ENCODE measurements around the gene KLHL28.

The KLHL28 gene

GRCh38 chr14:44963044-44963528 lies 1.3 kb upstream of the KLHL28 start:
- H3K36me3 Mint-ChIP-seq (ENCODE audit: low read depth) = peaks cover 20% of the 10 kb centered on the region
- H3K27me3 Mint-ChIP-seq (ENCODE audit: low read depth, poor library complexity) = no peaks in the 10 kb centered on the region
- peak; percentile 3 for DNase-seq
- H3K9me3 Mint-ChIP-seq = peaks cover 15% of the 10 kb centered on the region
- TF ChIP-seq CTCF (IDR thresholded peaks at IDR 0.05) = no peak
- H3K4me1 Mint-ChIP-seq = peaks cover 65% of the 10 kb centered on the region
- H3K4me3 Mint-ChIP-seq = no peak overlapping the region
- H3K27ac Mint-ChIP-seq = no peak overlapping the region

GRCh38 chr14:44962334-44963043 lies 742 bp upstream of the KLHL28 start:
- H3K27ac Mint-ChIP-seq = no peak overlapping the region
- no peaks in the 10 kb centered on the region for H3K27me3 Mint-ChIP-seq (ENCODE audit: low read depth, poor library complexity)
- TF ChIP-seq CTCF (IDR thresholded peaks at IDR 0.05) = no peak
- peaks cover 10% of the 10 kb centered on the region for H3K9me3 Mint-ChIP-seq
- H3K36me3 Mint-ChIP-seq (ENCODE audit: low read depth) = peaks cover 14% of the 10 kb centered on the region
- no peak overlapping the region for H3K4me3 Mint-ChIP-seq
- peak; percentile 50 for DNase-seq
- peaks cover 60% of the 10 kb centered on the region for H3K4me1 Mint-ChIP-seq

- no peak overlapping the region for H3K4me3 Mint-ChIP-seq
- DNase-seq = peak; percentile 56
- H3K9me3 Mint-ChIP-seq = no peaks in the 10 kb centered on the region
- no peak overlapping the region for H3K27ac Mint-ChIP-seq
- H3K4me1 Mint-ChIP-seq = peaks cover 51% of the 10 kb centered on the region
- no peaks in the 10 kb centered on the region for H3K27me3 Mint-ChIP-seq (ENCODE audit: low read depth, poor library complexity)
- H3K36me3 Mint-ChIP-seq (ENCODE audit: low read depth) = peaks cover 9% of the 10 kb centered on the region
- TF ChIP-seq CTCF (IDR thresholded peaks at IDR 0.05) = no peak
Observed at GRCh38 chr14:44961151-44961553, 595 bp downstream of the KLHL28 start.

GRCh38 chr14:44960646-44961045 lies 1.1 kb downstream of the KLHL28 start:
- Mint-ChIP-seq H3K27ac (peak overlapping the region; percentile 55), H3K27me3 (ENCODE audit: low read depth, poor library complexity) (no peaks in the 10 kb centered on the region), H3K4me1 (peaks cover 49% of the 10 kb centered on the region), H3K4me3 (no peak overlapping the region), H3K36me3 (ENCODE audit: low read depth) (peaks cover 7% of the 10 kb centered on the region), H3K9me3 (no peaks in the 10 kb centered on the region)
- no peak for TF ChIP-seq CTCF (IDR thresholded peaks at IDR 0.05)
- DNase-seq = no peak

- H3K36me3 Mint-ChIP-seq (ENCODE audit: low read depth) = peaks cover 4% of the 10 kb centered on the region
- no peaks in the 10 kb centered on the region for H3K9me3 Mint-ChIP-seq
- H3K27me3 Mint-ChIP-seq (ENCODE audit: low read depth, poor library complexity) = peaks cover 3% of the 10 kb centered on the region
- no peak for TF ChIP-seq CTCF (IDR thresholded peaks at IDR 0.05)
- no peak overlapping the region for H3K4me3 Mint-ChIP-seq
- peak overlapping the region; percentile 55 for H3K27ac Mint-ChIP-seq
- DNase-seq = no peak
- H3K4me1 Mint-ChIP-seq = peaks cover 44% of the 10 kb centered on the region
Observed at GRCh38 chr14:44960146-44960545, 1.6 kb downstream of the KLHL28 start.

GRCh38 chr14:44959538-44959937 lies 2.2 kb downstream of the KLHL28 start:
- Mint-ChIP-seq H3K4me3 (no peak overlapping the region), H3K36me3 (ENCODE audit: low read depth) (peaks cover 4% of the 10 kb centered on the region)

More at GRCh38 chr14:44959538-44959937, 2.2 kb downstream of the KLHL28 start:
- DNase-seq = no peak
- H3K4me1 Mint-ChIP-seq = peaks cover 38% of the 10 kb centered on the region
- H3K9me3 Mint-ChIP-seq = no peaks in the 10 kb centered on the region
- H3K27me3 Mint-ChIP-seq (ENCODE audit: low read depth, poor library complexity) = peaks cover 3% of the 10 kb centered on the region
- H3K27ac Mint-ChIP-seq = no peak overlapping the region
- TF ChIP-seq CTCF (IDR thresholded peaks at IDR 0.05) = no peak
